Motor neuron (in vitro differentiated cells): Measurements from ENCODE around the gene RTKN2. TPM values are rescaled to one million over a fixed set of nuclear protein-coding genes. Genes with fewer than 3 reads are reported as not detected.

Experiments used
- ATAC-seq, 8 experiments: fragments of 200-7000 bp; cut with Tn5 transposase; replicated peaks in 6 of 8; 2 replicates each; pipeline ENCODE4 v1.8.0; 2021; ENCODE audit warnings: mild to moderate bottlenecking in 8 of 8, moderate library complexity in 8 of 8
- H3K27ac ChIP-seq, 2 donors: fragments of 250-450 bp; sonication (Bioruptor Pico); 2 replicates each; pipeline ENCODE4 v1.9.0; 2021; ENCODE audit warnings: antibody characterized with exemption in 2 of 2, mild to moderate bottlenecking in 2 of 2, moderate library complexity in 1 of 2
- H3K4me1 ChIP-seq, 2 donors: fragments of 250-450 bp; sonication (Bioruptor Pico); replicated peaks in 1 of 2; 2 replicates each; pipeline ENCODE4 v1.6.1; 2021; ENCODE audit warnings: antibody characterized with exemption in 2 of 2, mild to moderate bottlenecking in 2 of 2, moderate library complexity in 1 of 2
- H3K4me3 ChIP-seq, 5 donors: fragments of 250-450 bp; sonication (Bioruptor Pico); 2 replicates each; pipeline ENCODE4 v1.9.0; 2021; ENCODE audit warnings: antibody characterized with exemption in 5 of 5, mild to moderate bottlenecking in 5 of 5, moderate library complexity in 4 of 5
- WGBS, 10 experiments: fragments of 450-650 bp; shearing (Covaris generic); methylation state at CpG; one replicate each; pipeline ENCODE4 v1.0.0; 2022; 5-methylcytosine and 5-hydroxymethylcytosine counted together
- in situ Hi-C, 9 experiments: fragments of 400-800 bp; cut with MboI; loops; one replicate each; pipeline ENCODE4 v1.15.0; 2021; ENCODE audit warnings: low sequenced_read_pairs in 9 of 9, low pct_unique_long_range_greater_than_20kb in 2 of 9; ENCODE audit not compliant: unreplicated experiment in 9 of 9
- total RNA-seq, 8 experiments: library from RNA; unstranded; fragments of 300-600 nt; gene quantifications; 2 replicates each; pipeline versions ENCODE4 v1.2.3 to v1.2.4, GENCODE V29; 2022

RTKN2 gene
- total RNA-seq, 8 experiments from 2014 or later = 0.05 to 12.6 (median 0.91) TPM

DNA sequence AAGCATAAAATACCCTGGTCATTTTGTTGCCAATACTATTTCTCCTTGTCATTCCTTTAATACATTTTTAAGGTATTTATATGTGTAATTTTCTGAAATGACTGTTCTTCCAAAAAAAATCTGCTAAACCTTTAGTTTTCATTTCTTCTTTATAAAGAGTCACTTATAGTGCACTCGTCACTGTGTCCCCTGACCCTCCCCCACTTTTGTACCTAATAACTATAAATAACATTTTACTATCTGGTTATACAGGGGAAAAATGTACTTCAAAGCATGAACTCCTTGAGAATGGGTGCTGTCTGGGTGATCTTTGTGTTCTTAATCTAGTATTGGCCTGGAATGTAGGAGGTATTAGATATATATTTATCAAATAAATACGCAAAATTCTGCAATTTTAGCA, 31.1 kb downstream of the RTKN2 start:
- in situ Hi-C loops = loop anchor here in 3 of 9 experiments (25.0 kb wide), 3 partner anchors 200 to 1425 kb away; partner anchors contain the start of gene ARID5B (in 2 of the 3)
- WGBS, 10 experiments = 79 to 100% (median 86%) methylated on average over 1 to 2 of the region's 2 CpGs; no CpG with 5 or more reads in 1 of the 10 experiments

DNA sequence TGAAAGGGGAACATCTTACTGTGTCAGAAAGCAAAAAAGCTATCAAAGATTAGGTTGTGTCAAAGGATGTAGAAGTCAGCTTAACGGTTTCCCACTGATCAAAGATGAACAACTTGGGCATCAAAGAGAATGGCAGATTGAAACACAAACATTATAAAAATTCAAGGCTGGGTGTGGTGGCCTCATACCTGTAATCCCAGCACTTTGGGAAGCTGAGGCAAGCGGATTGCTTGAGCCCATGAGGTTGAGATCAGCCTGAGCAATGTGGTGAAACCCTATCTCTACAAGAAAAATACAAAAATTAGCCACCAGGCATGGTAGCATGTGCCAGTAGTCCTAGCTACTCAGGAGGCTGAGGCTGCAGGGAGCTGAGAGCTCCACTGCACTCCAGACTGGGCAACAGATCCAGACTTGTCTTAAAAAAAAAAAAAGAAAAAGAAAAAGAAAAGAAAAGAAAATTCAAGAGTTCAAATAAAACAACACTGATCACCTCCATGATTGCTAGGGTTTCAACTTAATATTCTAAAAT, 34.5 kb downstream of the RTKN2 start:
- WGBS, 10 experiments = 29 to 100% (median 91%) methylated on average over 1 to 2 of the region's 2 CpGs; no CpG with 5 or more reads in 1 of the 10 experiments
- in situ Hi-C loops = loop anchor here in 3 of 9 experiments (25.0 kb wide), 3 partner anchors 197 to 1422 kb away; partner anchors contain the start of gene ARID5B (in 2 of the 3)
- ATAC-seq = no peak
- H3K27ac ChIP-seq = no peak overlapping the region
- H3K4me3 ChIP-seq = no peak overlapping the region
- H3K4me1 ChIP-seq = peaks cover 0 to 5% of the 10 kb centered on the region in 2 donors

More for the DNA sequence above, 31.1 kb downstream of the RTKN2 start:
- H3K4me1 ChIP-seq = peaks cover 0 to 5% of the 10 kb centered on the region in 2 donors
- no peak overlapping the region for H3K27ac ChIP-seq
- ATAC-seq = no peak
- H3K4me3 ChIP-seq = no peak overlapping the region

DNA sequence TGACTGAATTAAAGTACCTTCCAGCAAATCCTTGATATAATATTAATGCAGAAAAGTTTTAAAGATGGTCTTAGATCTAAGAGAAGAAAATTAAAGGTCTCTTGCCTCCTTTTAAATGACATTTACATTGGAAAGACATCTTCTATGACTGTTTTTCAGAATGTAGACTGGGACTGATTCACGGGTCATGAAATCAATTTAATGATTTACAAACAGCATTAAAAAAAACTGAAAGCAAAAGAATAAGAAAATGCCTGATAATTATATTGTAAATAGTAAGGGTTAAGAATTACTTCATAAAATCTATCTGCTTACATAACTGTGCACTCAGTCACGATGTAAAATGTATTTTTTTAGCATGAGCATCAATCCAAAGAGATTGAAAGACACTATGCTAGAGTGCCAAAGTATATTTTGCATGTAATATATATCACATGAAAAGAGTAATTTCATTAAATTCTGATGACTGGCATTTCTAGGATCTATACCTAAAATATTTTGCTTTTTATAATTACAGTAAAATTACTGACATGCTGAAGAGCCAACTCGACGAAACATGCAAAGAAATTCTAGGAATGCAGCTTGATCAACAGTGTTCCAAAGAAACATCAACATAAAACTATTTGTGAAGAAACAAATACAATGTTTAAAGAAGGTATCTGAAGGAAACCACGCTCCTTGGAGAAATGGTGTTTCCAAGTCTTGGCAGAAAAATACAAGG, 35.1 kb downstream of the RTKN2 start:
- no peak for ATAC-seq
- H3K27ac ChIP-seq = no peak overlapping the region
- peaks cover 0 to 5% of the 10 kb centered on the region in 2 donors for H3K4me1 ChIP-seq

DNA sequence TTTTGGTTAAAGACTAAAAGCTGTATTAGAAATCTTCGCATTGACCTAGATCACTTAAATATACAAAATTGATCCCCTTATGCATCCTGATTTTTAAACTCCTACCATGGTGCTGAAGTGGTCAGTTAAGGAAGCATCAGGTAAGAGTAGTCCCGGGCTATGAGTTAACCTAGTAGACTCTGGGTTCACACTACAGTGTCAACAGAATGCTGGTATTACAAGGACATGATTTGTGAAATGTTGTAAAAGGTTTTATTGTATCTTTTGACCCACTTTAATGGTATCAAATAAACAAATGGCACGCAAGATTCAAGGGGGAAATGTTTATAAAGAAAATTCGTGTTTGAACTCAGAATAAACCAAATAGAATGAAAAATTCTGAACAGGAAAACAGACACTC, 36.8 kb downstream of the RTKN2 start:
- in situ Hi-C loops = loop anchor here in 3 of 9 experiments (25.0 kb wide), 3 partner anchors 195 to 1420 kb away; partner anchors contain the start of gene ARID5B (in 2 of the 3)
- no peaks in the 10 kb centered on the region for H3K4me1 ChIP-seq
- ATAC-seq = no peak
- H3K27ac ChIP-seq = no peak overlapping the region
- WGBS, 10 experiments = 43 to 96% (median 87%) methylated on average over 1 to 4 of the region's 4 CpGs
- H3K4me3 ChIP-seq = no peak overlapping the region

More for the DNA sequence above, 35.1 kb downstream of the RTKN2 start:
- H3K4me3 ChIP-seq = no peak overlapping the region
- in situ Hi-C loops = loop anchor here in 3 of 9 experiments (25.0 kb wide), 3 partner anchors 196 to 1421 kb away; partner anchors contain the start of gene ARID5B (in 2 of the 3)
- WGBS, 10 experiments = 65 to 96% (median 86%) methylated on average over 4 to 5 of the region's 5 CpGs

- WGBS, 10 experiments = 0 to 100% (median 69%) methylated on average over 1 of the region's 1 CpG; no CpG with 5 or more reads in 2 of the 10 experiments
- Histone ChIP-seq H3K4me3 (no peak overlapping the region), H3K27ac (no peak overlapping the region), H3K4me1 (no peaks in the 10 kb centered on the region)
- in situ Hi-C loops = loop anchor here in 3 of 9 experiments (25.0 kb wide), 3 partner anchors 194 to 1419 kb away; partner anchors contain the start of gene ARID5B (in 2 of the 3)
- ATAC-seq = no peak
These were observed 37.3 kb downstream of the RTKN2 start for GRCh38 chr10:62231371-62231770.

DNA sequence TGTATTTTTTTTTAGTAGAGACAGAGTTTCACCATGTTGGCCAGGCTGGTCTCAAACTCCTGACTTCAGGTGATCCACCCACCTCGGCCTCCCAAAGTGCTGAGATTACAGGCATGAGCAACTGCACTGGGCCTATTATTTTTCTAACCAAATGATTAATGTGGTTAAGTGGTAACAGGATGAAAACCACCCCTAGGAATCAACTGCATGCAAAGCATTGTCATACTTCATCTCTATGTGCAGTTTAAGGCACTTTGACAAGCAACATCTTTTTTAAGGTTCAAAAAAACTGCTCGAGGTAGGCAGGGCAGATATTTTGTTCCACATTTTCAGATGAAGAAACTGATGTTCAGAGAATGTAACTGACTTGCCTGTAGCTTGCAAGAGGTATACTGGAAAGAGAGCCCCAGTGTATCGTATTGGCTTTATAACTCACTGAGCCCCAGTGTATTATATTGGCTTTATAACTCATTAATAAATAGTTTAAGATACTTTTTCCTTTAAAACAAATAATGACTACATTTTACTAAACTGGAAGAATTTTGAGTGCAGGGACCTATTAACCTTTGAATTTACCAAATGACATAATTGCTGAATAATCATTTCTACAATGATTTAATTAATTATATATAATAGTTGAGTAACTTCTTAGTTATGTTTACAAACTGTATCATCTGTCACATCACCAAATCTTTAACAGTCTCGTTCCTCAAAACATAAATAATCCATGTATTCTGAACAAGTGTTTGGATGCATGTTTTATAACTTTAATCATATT, 38.1 kb downstream of the RTKN2 start:
- no peak overlapping the region for H3K27ac ChIP-seq
- no peak for ATAC-seq
- WGBS, 10 experiments = 46 to 100% (median 92%) methylated on average over 1 to 4 of the region's 4 CpGs
- in situ Hi-C loops = loop anchor here in 3 of 9 experiments (25.0 kb wide), 3 partner anchors 193 to 1418 kb away; partner anchors contain the start of gene ARID5B (in 2 of the 3)
- no peaks in the 10 kb centered on the region for H3K4me1 ChIP-seq
- no peak overlapping the region for H3K4me3 ChIP-seq

DNA sequence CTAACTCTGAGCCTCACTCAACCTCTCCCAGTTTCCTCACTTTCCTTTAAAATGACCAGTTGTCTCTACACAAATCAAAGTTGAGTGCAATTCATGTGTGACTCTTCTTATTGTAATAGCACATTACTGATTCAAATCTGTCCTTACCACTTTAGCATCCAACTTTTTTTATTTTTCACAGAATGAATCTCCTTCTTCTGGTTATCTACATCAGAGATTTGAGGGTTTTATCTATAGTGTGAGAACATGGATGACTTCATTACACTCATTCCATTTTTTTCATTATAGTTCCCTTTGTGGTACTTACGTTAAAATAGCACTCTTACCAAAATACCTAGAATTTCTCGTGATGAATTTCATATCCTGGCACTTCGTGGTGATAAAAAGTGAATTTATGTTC, 43.3 kb downstream of the RTKN2 start:
- Histone ChIP-seq H3K4me3 (no peak overlapping the region), H3K27ac (no peak overlapping the region), H3K4me1 (no peaks in the 10 kb centered on the region)
- 65 to 100% (median 87%) methylated on average over 2 to 3 of the region's 3 CpGs for WGBS, 10 experiments
- no peak for ATAC-seq
- in situ Hi-C loops = loop anchor here in 3 of 9 experiments (25.0 kb wide), 3 partner anchors 188 to 1413 kb away; partner anchors contain the start of gene ARID5B (in 2 of the 3)

- H3K4me1 ChIP-seq = no peaks in the 10 kb centered on the region
- no peak for ATAC-seq
- WGBS, 10 experiments = 100% methylated on average over 1 of the region's 1 CpG; no CpG with 5 or more reads in 6 of the 10 experiments
- no peak overlapping the region for H3K4me3 ChIP-seq
- in situ Hi-C loops = loop anchor here in 3 of 9 experiments (25.0 kb wide), 3 partner anchors 187 to 1412 kb away; partner anchors contain the start of gene ARID5B (in 2 of the 3)
- H3K27ac ChIP-seq = no peak overlapping the region
These were observed 44.0 kb downstream of the RTKN2 start for GRCh38 chr10:62224606-62225005.

DNA sequence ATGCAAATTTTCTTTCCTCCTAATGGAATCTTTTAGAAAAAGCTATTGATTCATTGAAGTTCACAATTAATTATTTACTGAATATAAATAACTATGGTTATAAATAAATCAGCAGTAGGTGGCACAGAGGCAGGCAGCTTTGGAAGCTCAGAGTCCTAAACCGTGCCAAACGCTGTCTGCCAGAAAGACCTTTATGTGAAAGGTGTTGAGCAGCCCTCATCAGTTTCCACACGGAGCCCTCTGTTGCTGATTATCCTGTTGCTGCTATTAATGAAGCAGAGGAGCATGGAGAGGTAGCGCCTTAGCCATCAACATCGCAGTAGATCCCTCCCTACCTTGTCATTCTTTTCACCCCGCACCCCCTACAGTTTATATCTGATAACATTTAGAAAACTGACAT, 51.0 kb downstream of the RTKN2 start:
- WGBS, 10 experiments = 50 to 100% (median 76%) methylated on average over 1 to 6 of the region's 6 CpGs
- no peak for ATAC-seq
- in situ Hi-C loops = no loop called here
- Histone ChIP-seq H3K4me3 (no peak overlapping the region), H3K27ac (no peak overlapping the region), H3K4me1 (no peaks in the 10 kb centered on the region)

GRCh38 chr10:62214364-62214874, 54.2 kb downstream of the RTKN2 start:
- no peak overlapping the region for H3K4me3 ChIP-seq
- no peak for ATAC-seq

DNA sequence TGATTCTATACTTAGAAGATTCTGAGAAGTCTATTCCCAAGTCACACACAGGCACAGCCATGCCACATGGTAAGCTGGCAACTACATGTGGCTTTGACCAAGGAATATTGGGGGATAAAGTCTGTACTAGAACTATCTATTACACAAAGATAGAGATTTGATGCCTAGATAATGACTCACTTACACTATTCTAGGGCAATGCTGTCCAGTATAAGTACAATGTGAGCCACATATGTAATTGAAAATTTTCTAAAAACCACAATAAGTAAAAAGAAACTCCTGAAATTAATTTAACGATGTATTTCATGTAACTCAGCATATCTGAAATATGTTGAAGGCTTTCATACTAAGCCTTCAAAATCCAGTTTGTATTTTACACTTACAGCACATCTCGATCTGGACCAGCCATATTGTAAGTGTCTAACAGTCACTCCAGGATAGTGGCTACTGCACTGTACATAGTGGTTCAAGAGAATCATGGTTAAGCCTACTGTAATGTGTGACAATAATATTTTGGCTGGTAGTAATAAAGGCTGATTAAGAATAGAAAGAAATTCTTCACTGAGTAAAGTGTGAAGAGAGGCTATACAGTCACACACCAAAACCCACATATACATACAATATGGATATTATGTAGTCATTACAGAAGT, 62.8 kb downstream of the RTKN2 start:
- no peaks in the 10 kb centered on the region for H3K4me1 ChIP-seq
- 57 to 100% (median 90%) methylated on average over 1 to 2 of the region's 2 CpGs; no CpG with 5 or more reads in 3 of the 10 experiments for WGBS, 10 experiments
- in situ Hi-C loops = no loop called here
- no peak for ATAC-seq
- no peak overlapping the region for H3K4me3 ChIP-seq
- no peak overlapping the region for H3K27ac ChIP-seq

More at GRCh38 chr10:62214364-62214874, 54.2 kb downstream of the RTKN2 start:
- in situ Hi-C loops = no loop called here
- no peak overlapping the region for H3K27ac ChIP-seq
- WGBS, 10 experiments = 80 to 100% (median 97%) methylated on average over 1 to 3 of the region's 3 CpGs
- H3K4me1 ChIP-seq = no peaks in the 10 kb centered on the region

- no peak overlapping the region for H3K4me3 ChIP-seq
- 82 to 100% (median 100%) methylated on average over 1 of the region's 1 CpG; no CpG with 5 or more reads in 1 of the 10 experiments for WGBS, 10 experiments
- no peak overlapping the region for H3K27ac ChIP-seq
- no peak for ATAC-seq
- H3K4me1 ChIP-seq = peaks cover 0 to 6% of the 10 kb centered on the region in 2 donors
- in situ Hi-C loops = no loop called here
These were observed 69.1 kb downstream of the RTKN2 start for GRCh38 chr10:62199584-62199983.
